Endothelial cell of umbilical vein (primary cell): ENCODE data around the gene RANBP17.

Experiments
- CTCF ChIP-seq, 2 donors: IDR thresholded peaks; 1 replicate in 1 of 2; 2 replicates in 1 of 2; pipeline ENCODE4 v1.5.1; 2011; ENCODE audit warnings: low read length in 2 of 2, mild to moderate bottlenecking in 2 of 2, moderate library complexity in 2 of 2, control low read depth in 1 of 2, inconsistent platforms in 1 of 2, low read depth in 1 of 2; ENCODE audit not compliant: insufficient read depth in 1 of 2; ENCODE audit errors: extremely low read depth in 1 of 2
- EZH2 ChIP-seq: IDR thresholded peaks from 2 replicates; pipeline ENCODE4 v1.6.1; 2012; ENCODE audit warnings: borderline replicate concordance, low read depth, mild to moderate bottlenecking, moderate library complexity, low read length, inconsistent platforms; ENCODE audit not compliant: severe bottlenecking
- FOS ChIP-seq: IDR thresholded peaks from 2 replicates; pipeline ENCODE4 v1.6.1; 2011; ENCODE audit warnings: mild to moderate bottlenecking, low read length, moderate library complexity, borderline replicate concordance; ENCODE audit not compliant: insufficient read depth
- JUN ChIP-seq: IDR thresholded peaks from 2 replicates; pipeline ENCODE4 v1.6.1; 2011; ENCODE audit warnings: borderline replicate concordance, low read depth; ENCODE audit not compliant: insufficient read length, insufficient read depth
- MYC ChIP-seq: IDR thresholded peaks from one replicate; pipeline ENCODE4 v1.6.1; 2011; ENCODE audit warnings: mild to moderate bottlenecking, low read depth, low read length
- POLR2A ChIP-seq: IDR thresholded peaks from 2 replicates; pipeline ENCODE4 v1.6.1; 2012; ENCODE audit warnings: low read depth, mild to moderate bottlenecking, control low read depth, low read length
- POLR2AphosphoS5 ChIP-seq: IDR thresholded peaks from 2 replicates; pipeline ENCODE4 v1.6.1; 2012; ENCODE audit warnings: low read depth, mild to moderate bottlenecking, control low read depth, low read length, moderate library complexity; ENCODE audit not compliant: insufficient read depth
- TF ChIP-seq, protein P1 (sequence below): IDR thresholded peaks from 2 replicates; pipeline ENCODE4 v1.6.1; 2011; ENCODE audit not compliant: insufficient read depth, insufficient read length

DNA sequence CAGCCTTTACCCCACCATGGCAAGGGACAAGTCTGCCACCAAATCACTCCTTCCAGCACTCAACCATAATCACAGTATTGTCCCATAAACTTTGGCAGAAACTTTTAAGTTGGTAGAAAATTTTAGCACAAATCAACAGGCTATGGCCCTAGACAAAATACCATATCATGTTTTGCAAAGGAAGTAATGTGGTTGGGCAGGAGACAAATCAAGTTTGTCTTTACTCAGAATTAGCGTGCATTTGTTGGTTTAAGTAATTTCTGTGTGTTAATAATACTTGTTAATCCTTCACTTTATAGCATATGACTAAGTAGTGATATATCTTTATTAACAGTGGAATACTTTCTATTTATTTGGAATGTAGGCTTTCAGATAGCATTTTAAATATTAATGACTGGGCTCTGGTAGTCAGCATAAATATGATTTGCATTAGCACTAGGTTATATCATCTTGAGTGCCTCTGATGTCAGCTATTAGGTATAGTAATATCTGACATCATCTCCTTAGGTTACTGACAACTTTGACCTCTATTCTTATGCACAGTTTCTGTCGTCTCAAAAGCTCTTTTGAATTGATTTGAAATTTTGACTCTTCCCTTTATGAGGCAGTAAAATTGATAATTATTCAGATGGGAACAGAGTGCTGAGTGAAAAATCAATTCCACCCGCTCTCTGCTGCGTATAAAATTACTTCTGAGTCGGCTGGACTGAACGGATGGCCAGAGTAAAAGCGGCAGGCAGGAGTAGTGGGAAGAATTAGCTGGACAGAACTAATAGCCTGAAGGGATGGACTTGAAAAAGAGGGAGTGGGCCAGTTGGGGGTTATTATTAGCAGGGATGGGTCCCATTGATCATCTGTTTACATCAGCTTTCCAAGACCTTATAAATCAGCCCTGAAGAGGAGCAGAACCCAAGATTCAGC is 407.1 kb downstream of the RANBP17 start:
- no peak for TF ChIP-seq EZH2
- no peak for TF ChIP-seq CTCF (IDR thresholded peaks at IDR 0.05; ENCODE audit: extremely low read depth in 1 of 2, insufficient read depth in 1 of 2, low read depth in 1 of 2, low read length in 2 of 2)
- TF ChIP-seq MYC: no peak
- no peak for TF ChIP-seq POLR2AphosphoS5
- TF ChIP-seq FOS: no peak
- TF ChIP-seq, protein P1, sequence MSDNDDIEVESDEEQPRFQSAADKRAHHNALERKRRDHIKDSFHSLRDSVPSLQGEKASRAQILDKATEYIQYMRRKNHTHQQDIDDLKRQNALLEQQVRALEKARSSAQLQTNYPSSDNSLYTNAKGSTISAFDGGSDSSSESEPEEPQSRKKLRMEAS: no peak
- no peak for TF ChIP-seq POLR2A
- TF ChIP-seq JUN: no peak
